Urothelium cell line (cell line): ENCODE data around the gene CDHR5.
"Not testable (repeated sequence)": the region's sequence is repeated elsewhere in the genome, so short reads cannot be mapped to it uniquely, and the experiment has no call there.

Source experiments
- DNase-seq: peaks from one replicate; pipeline ENCODE4 v3.0.0; 2011; ENCODE audit warnings: low spot score, mixed read lengths
- FAIRE-seq: peaks from 2 replicates; lab custom pipeline; 2011; peaks lifted over from hg19 to GRCh38; lab: Jason Lieb, UNC

Gene CDHR5

GRCh38 chr11:590997-591396, 33.8 kb downstream of the CDHR5 start:
- FAIRE-seq: no peak
- DNase-seq: no peak

DNA sequence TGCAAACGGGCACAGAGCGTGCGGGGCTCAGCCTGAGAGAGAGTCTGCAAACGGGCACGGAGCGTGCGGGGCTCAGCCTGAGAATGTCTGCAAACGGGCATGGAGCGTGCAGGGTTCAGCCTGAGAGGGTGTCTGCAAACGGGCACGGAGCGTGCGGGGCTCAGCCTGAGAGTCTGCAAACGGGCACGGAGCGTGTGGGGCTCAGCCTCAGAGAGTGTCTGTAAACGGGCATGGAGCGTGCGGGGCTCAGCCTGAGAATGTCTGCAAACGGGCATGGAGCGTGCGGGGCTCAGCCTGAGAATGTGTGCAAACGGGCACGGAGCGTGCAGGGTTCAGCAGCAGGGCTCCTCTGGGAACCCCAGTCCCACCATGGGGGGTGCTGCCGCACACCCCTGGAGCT, 35.0 kb downstream of the CDHR5 start:
- no peak for DNase-seq
- FAIRE-seq: no peak

DNA sequence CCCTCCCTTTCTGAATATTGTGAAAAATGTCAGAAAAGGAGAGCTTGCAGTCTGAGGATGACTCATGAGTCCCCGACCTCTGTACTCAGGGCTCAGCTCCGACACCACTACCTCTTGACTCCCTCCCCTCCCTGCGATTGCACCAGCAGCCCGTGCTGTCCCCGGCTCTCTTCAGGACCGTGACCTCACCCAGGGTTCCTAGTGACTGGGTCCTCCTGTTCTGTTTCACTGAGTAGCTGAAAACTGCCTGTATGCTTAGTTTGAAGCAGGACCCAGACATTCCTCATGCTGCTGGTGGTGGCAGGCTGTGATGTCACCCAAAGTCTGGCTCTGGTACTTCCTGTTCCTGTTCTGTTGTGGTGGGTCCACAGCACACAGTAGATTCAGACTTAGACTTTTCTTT, 36.8 kb downstream of the CDHR5 start:
- DNase-seq (no peak), FAIRE-seq (no peak)

- DNase-seq: no peak
- no peak for FAIRE-seq
Observed at GRCh38 chr11:587546-587945, 37.2 kb downstream of the CDHR5 start.

DNA sequence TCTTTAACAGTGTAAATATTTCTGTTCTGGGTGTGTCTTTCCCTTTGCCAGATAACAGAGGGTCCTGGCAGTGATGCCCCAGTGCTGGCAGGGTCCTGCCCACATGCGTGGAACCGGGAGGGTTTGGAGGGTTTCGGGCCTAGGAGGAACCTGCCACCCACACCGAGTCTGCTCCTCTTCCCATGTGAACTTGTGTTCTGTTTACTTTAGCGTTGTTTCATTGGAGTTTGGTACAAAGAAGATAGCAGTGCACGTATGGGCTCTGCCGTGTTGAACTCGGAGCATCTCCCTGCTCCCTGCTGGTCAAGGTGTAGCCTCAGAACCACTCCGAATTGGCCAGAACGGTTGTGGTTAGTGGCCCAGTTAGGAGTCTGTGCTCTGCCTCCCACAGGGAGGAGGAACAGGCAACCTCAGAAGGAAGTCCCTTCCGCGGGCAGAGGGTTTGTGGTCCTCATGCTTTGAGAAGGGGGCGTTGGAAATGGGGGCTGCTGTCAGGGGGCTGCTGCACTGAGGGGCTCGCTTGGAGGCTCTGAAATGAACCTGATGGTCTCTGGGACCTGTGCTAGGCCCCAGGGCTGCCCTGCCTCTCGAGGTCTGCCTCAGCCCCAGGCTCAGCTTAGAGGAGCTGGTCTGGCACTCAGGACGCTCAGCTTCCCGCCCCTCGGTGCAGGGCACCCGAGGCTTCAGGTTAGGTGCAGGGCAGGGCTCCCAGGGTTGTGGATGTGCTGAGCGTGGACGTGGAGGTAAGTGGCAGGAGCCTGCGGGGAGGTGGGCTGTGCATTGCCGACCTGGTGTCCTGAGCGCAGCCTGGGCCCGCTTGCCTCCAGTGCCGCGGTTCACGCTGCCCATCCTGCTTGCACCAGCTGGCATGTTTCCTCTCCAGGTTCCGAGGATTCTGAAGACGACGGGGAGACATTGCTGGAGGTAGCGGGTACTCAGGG, 38.1 kb downstream of the CDHR5 start:
- no peak for FAIRE-seq
- no peak for DNase-seq

DNA sequence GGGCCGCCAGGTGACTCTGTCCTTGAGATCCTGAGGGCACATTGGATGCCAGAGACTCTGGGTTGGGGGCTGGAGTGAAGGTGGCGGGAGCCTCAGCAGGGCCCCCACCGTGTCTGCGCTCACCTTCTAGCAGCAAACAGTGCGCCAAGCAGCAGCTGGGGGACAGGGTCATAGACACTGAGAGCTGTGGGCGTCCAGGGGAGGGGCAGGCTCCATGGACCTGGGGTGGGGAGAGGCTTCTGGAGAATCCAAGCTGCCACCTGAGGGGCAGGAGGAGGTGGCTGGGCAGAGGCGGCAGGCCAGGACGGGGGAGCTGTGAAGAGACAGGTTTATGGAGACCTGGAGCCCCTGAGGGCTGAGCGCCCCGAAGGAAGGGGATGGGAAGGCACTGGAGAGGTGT, 40.5 kb downstream of the CDHR5 start:
- no peak for FAIRE-seq
- DNase-seq: no peak

GRCh38 chr11:581752-582151, 43.0 kb downstream of the CDHR5 start:
- FAIRE-seq: no peak
- DNase-seq: no peak

GRCh38 chr11:581342-581741, 43.4 kb downstream of the CDHR5 start:
- FAIRE-seq: no peak

DNA sequence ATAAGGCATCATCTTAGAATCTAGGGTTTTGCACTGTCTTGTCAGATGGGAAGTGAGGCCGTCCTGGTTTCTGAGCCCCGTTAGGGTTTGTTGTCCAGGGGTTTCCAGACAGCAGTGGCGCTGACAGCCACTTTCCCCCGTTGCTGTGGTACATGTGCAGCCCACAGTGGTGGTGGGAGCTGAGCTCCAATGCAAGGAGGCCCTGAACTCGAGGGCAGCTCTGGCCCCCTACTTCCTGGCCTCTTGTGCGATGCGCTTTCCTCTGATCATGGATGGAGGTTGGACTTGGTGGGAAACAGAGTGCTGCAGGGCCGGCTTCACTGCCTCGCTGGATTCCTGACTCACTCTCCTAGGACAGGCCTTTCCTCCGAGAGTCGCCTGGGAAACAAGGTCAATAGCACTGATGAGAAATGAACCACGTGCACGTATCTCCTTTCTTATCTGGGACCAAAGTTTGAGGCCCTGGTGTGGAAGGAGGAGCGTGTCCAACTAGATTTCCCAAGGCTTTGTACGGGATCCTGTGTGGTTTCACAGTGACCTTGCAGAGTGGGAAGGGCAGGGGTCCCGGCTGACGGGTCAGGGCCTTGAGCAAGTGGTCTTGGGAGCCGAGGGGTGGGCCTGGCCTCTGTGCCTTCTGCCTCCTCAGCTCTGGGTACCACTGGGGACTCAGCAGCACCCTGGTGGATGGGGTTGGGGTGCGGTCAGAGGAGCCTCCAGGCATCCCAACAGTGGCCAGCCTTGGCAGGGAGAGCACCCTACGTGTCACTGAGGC, 44.7 kb downstream of the CDHR5 start:
- no peak for DNase-seq
- FAIRE-seq: no peak

More at GRCh38 chr11:581342-581741, 43.4 kb downstream of the CDHR5 start:
- no peak for DNase-seq

DNA sequence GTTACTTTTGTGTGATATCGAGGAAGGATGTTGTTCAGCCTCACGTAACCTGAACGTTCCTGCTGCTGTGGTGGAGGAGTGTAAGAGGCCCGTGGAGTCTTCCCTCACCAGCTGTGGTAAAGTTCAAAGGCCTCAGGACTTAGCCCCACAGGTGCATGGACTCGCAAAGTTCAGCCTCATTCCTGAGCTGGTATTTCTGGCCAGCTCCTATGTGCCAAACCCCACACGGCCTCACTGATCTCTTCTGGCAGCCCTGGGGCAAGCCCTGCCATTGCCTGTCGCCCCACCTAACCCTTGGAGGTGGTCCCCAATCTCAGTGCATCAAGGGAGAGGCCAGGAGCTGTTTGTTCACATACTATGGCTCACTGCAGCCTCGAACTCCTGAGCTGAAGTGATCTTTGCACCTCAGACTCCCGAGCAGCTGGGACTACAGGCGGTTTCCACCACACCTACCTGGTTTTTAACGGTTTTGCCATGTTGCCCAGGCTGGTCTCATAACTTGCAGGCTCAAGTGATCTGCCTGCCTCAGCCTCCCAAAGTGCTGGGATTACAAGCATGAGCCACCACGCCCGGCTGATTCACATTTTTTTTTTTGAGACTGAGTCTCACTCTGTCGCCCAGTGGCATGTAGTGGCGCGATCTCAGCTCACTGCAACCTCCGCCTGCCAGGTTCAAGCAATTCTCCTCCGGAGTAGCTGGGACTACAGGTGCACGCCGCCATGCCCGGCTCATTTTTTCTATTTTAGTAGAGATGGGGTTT, 46.3 kb downstream of the CDHR5 start:
- no peak for FAIRE-seq
- no peak for DNase-seq

DNA sequence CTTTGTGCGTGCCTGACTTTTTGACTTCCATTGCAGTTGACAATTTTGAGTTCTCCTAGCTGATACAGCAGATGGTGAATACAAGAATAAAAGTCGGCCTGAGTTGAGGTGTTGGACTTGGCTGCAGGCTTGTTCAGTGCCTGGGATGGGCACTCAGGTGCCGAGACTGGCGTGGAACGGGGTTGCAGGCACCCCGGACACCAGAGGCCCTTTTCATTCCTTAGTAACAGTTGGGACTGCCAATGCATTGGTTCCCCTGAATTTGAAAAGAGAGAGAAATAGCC, 47.2 kb downstream of the CDHR5 start:
- FAIRE-seq (no peak), DNase-seq (no peak)

DNA sequence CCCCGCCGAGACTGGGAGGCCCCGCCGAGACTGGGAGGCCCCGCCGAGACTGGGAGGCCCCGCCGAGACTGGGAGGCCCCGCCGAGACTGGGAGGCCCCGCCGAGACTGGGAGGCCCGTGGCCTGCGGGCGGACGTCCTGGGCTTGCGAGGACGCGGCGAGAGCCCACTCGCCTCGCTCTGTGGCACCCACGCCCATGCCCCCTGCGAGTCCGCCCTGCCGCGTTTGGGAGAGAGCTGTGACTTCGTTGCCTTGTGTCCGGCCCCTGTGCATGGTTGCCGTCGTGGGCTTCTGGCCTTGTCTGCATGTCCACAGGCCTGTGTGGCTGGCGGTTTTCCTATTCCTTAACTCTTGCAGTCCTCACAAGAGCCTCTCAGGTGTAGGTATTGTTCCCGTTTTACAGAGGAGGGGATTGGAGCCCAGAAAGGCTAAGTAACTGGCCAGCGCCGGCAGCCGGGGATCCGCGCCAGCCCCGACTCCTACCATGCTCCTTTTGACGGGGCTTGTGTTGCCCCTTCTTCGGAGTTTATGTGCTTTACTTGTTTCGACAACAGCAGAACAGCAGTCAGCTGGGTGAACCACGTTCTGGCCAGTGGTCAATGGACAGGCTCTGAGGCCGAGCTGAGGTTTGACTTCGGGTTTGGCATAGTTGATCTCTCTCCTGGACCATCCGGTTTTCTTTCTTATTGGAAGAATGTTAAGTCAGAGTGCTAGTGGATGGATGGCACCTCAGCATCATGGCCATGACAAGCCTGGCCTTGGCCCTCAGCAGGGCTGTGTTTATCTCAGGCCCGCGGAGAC, 47.7 kb downstream of the CDHR5 start:
- DNase-seq (no peak), FAIRE-seq (no peak)

GRCh38 chr11:575996-576768, 48.6 kb downstream of the CDHR5 start, which contains the start of gene PHRF1:
TSS of gene PHRF1 (plus strand) at chr11:576470. CDS start at chr11:581513, 5,043 bp downstream.
- FAIRE-seq: no peak
- peak; percentile 96 for DNase-seq

- peak; percentile 9 for FAIRE-seq
- no peak for DNase-seq
Observed at GRCh38 chr11:575313-575995, 49.3 kb downstream of the CDHR5 start.

DNA sequence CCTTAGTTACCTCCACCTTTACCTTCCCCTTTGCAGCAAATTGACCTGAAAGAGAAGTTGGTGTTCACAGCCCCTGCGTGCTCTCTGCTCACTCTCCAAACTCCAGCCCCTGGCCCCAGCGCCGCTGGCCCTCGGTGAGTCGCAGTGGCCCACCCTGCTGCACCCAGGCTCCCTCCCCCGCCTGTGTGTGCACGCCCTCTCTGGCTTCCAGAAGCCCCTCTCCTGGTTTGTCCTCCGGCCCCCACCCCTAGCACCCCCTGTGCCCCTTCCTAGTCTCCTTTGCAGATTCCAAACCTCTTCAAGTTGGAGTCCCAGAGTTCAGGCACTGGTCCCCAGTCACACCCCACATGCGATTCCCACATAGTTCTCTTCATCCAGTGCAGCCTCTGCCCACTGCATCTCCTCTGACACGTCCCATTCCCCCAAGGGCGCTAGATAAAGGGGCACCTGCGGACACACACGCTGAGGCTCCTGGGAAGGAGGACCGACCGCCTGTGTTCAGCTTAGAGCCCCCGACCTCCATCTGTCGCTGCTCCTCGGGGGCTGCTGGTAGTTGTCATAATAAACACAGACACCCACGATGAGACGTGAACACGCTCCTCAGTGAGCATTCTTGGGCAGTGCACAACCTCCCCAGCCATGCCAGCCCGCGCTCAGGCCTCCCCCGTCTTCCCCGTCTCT, 50.0 kb downstream of the CDHR5 start:
- FAIRE-seq: no peak
- DNase-seq: no peak

DNA sequence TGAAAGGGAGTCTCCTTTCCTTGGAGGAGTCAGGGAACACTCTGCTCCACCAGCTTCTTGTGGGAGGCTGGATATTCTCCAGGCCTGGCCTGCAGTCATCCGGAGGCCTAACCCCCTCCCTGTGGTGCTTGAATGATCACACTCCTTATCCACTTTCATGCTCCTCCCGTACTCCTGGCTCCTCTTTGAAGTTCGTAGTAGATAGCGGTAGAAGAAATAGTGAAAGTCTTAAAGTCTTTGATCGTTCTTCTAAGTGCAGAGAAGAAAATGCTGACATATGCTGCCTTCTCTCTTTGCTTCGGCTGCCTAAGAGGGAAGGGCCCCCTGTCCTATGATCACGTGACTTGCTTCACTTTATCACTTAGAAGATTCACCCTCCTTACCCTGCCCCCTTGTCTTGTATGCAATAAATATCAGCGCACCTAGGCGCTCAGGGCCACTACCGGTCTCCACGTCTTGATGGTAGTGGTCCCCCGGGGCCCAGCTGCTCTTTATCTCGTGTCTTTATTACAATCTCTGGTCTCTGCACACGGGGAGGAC, 50.7 kb downstream of the CDHR5 start:
- not testable (repeated sequence) for FAIRE-seq, DNase-seq

- DNase-seq (no peak), FAIRE-seq (no peak)
Observed at GRCh38 chr11:573146-573759, 51.5 kb downstream of the CDHR5 start.

- FAIRE-seq (no peak), DNase-seq (no peak)
Observed at GRCh38 chr11:571802-572185, 53.0 kb downstream of the CDHR5 start.
